Measurements from ENCODE around the gene TUBGCP3.

- TF ChIP-seq POLR2A (IDR thresholded peaks at IDR 0.05; ENCODE audit: low read length) (no peak), GATA1 (IDR thresholded peaks at IDR 0.05; ENCODE audit: low read depth, low read length) (no peak)
Measured at GRCh38 chr13:112636401-112636975, 48.5 kb upstream of the TUBGCP3 start.

Data from erythroblast (primary cell).